NCI-H146 treated with DMSO at 0.1 percent for 48 hours (cell line): ENCODE data around the gene PRSS8.

Experiments used
- DNase-seq: peaks from one replicate; lab custom pipeline; 2025; ENCODE audit not compliant: unreplicated experiment; lab: John Stamatoyannopoulos, UW

The PRSS8 gene

GRCh38 chr16:31129568-31130335 lies 5.8 kb downstream of the PRSS8 start:
- no peak for DNase-seq

DNA sequence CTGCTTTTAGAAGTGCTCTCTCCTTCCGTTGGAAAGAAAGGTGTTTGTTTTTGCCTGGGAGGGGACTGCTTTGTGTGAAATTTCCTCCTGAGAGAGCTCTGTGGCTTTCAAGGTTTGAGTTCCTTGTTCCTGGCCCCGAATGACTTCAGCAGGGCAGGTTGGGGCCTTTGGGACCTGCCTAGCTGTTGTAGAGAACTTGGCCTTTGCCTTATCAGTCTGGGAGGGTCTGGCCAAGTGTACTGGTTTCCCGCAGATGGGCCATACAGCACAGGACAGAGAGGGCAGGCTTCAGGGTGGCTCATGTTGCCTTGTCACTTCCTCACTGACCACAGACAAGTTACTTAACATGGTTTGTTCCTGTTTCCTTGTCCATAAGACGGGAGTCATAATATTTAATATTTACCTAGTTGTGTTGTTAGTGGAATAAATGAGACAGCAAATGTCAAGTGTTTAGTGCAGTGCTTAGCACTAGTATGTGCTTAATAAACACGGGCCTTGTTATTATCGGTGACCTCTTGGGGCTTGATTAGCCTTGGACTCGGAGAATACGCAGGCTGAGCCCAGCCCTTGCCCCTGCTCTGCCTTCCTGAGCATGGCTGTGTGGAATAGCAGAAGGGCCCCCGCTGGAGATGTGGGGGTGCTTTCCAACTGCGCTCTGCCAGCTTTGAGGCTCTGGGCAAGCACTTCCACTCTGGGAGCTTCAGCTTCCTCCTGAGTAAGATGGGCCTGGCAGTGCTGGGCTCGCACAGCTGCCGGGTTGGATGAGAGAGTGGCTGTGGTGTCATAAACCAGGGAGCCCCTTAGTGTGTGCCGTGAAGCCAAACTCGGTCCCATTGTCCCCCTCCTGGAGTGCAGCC lies 6.6 kb downstream of the PRSS8 start:
- DNase-seq = no peak

DNA sequence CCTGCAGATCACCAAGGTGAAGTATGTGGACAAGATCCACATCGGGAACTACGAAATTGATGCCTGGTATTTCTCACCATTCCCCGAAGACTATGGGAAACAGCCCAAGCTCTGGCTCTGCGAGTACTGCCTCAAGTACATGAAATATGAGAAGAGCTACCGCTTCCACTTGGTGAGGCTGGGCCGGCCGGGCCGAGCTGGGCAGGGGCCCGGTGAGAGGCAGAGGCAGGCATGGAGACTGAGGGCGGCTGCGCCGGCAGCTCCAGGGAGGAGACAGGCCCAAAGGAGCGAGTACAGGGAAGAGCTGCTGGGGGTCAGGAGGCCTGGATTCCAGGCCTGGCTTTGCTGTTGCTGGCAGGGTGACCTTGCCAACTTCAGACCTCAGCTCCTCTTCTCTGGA lies 8.3 kb downstream of the PRSS8 start:
- no peak for DNase-seq

- no peak for DNase-seq
These were observed 9.7 kb downstream of the PRSS8 start for GRCh38 chr16:31125844-31126243.

GRCh38 chr16:31120129-31120528 lies 15.4 kb downstream of the PRSS8 start:
- no peak for DNase-seq

DNA sequence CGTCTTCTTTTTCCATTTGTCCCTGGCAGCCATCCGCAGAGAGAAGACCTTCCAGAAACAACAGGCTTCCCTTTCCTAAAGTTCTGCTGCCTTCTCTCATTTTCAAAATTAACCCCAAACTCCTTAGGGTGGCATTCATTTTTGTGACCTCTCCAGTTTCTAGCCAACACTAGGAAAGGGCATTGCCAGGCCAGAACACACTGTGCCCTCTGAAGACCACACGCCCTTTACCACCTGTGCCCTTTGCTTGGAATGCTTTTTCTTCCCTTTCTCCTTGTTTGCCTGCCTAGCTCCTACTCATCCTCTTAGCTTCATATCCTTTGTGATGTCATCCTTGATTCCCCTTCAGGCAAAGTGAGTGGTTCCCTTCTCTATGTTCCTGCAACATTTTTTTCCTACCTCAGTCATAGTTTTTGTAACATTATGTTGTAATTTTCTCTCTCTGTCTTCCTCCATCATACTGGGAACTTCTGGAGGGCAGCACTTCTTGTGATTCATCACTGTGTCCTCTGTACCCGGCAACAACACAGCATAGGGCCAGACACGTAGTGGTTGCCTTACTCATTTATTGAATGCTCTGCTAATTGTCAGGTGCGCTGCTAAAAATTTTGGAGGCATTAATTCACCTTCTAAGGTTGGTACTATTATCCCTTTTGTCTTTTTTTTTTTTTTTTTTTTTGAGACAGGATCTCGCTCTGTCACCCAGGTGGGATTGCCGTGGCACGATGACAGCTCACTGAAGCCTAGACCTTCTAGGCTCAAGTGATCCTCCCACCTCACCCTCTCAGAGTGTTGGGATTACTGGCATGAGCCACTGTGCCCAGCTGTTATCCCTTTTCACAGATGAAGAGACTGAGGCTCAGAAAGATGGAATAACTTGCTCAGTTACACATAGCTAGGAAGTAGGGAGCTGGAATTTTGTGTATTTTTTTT lies 17.0 kb downstream of the PRSS8 start:
- DNase-seq = no peak

DNA sequence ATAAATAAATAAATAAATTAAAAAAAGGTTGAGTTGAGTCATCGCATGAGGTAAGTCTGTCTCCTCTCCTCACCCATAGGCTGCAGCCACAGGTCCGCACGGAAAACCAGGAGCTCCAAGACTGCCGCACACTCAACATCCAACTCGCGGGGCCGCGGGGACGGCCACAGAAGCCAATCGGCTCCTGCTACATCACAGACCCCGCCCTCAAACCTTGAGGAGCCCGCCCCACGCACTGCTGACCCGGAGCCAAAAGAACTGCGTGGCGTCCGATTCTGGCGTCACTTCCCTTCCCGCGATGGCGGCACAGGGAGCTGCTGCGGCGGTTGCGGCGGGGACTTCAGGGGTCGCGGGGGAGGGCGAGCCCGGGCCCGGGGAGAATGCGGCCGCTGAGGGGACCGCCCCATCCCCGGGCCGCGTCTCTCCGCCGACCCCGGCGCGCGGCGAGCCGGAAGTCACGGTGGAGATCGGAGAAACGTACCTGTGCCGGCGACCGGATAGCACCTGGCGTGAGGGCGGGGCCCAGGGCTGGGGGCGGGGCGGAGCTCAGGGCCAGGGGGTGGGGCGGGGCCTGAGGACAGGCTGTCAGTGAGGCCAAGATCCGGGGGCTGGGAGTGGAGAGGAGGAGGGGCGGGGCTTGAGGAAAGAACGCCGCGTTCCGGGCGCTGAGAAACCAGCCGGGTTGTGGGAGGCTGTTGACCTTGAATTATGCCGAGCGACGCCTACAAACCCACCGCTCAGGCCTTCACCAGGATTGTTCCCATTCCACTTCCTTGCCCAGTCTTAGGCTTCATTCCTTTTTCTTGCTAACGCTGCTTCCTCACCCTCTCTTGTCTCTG lies 17.9 kb downstream of the PRSS8 start, which contains the start of gene KAT8:
KAT8 (plus strand) TSS at position 281 of the 839 bp plus-strand sequence; CDS start at position 299, 18 bp downstream.
- DNase-seq = peak; percentile 95

GRCh38 chr16:31114468-31114867 lies 21.1 kb downstream of the PRSS8 start:
- no peak for DNase-seq

DNA sequence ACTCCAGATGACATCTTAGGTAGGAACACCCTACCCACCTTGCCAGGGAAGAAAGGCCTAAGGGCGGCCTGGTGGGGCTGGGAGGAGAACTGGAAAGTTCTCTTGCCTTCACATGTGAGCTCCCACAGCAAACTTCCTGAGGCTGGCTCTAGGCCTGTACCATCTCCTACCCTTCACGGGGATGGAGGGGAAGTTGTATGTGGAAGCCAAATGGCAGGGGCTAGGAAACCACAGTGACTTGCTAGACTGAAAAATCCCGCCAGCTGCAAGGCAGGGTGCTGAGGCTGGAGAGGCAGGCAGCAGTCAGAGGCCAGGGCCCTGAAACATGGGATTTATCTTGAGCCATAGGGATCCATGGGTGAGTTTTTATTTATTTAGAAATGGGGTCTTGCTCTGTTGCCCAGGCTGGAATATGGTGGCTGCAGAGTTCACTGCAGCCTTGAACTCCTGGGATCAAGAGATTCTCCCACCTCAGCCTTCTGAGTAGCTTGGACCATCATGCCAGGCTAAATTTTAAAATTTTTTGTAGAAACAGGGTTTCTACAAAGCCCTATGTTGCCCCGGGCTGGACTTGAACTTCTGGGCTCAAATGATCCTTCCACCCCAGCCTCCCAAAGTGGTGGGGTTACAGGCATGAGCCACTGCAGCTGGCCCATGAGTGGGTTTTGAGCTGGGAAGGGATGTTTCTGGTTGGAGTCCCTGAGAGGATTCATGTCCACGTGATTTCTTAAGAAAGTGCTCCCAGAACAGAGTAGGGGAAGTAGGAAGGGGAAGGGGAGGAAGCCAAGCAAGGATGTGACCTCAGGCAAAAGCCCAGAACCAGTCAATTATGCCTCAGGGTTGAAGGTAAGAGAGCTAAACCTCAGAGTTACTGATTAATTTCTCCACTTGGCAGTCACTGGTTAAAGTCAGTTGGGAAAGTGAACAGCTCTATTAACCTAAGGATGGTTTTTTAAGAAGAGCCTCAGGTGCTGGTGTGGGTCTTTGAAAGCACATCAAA lies 22.1 kb downstream of the PRSS8 start:
- no peak for DNase-seq

- no peak for DNase-seq
These were observed 22.8 kb downstream of the PRSS8 start for GRCh38 chr16:31112711-31113110.

GRCh38 chr16:31111881-31112466 lies 23.6 kb downstream of the PRSS8 start:
- no peak for DNase-seq

- no peak for DNase-seq
These were observed 25.2 kb downstream of the PRSS8 start for GRCh38 chr16:31110106-31111034.

- no peak for DNase-seq
These were observed 25.9 kb downstream of the PRSS8 start for GRCh38 chr16:31109622-31110021.

- no peak for DNase-seq
These were observed 26.6 kb downstream of the PRSS8 start for GRCh38 chr16:31108794-31109558.

GRCh38 chr16:31108035-31108793 lies 27.3 kb downstream of the PRSS8 start, which contains the start of gene BCKDK:
Gene BCKDK, plus strand, starts transcription at chr16:31108386. Its CDS starts 838 bp downstream, at chr16:31109224.
- peak; percentile 69 for DNase-seq

GRCh38 chr16:31107465-31107867 lies 28.1 kb downstream of the PRSS8 start:
- no peak for DNase-seq
